T-helper 17 cell (primary cell): Measurements from ENCODE around the gene IFRD2. TPM values are rescaled to one million over a fixed set of nuclear protein-coding genes. Genes with fewer than 3 reads are reported as not detected.
"Not testable (repeated sequence)": the region's sequence is repeated elsewhere in the genome, so short reads cannot be mapped to it uniquely, and the experiment has no call there.

Experiments
- ATAC-seq: fragments of 150-1000 bp; cut with Tn5 transposase; 2 replicates; pipeline ENCODE4 v1.10.0; 2021; ENCODE audit warnings: mild to moderate bottlenecking, moderate library complexity
- DNase-seq, 3 donors: peaks; one replicate each; pipeline versions ENCODE4 v3.0.0 to v3.0.0-alpha.2; 2020 to 2021
- H3K9me3 ChIP-seq: one replicate; pipeline ENCODE4 v1.7.0; 2013; ENCODE audit warnings: low read length, mild to moderate bottlenecking; ENCODE audit not compliant: control insufficient read depth, poor library complexity, severe bottlenecking
- H3K27ac Mint-ChIP-seq: one replicate; pipeline ENCODE4 v1.8.0; 2022; ENCODE audit warnings: mild to moderate bottlenecking, moderate library complexity, mixed read lengths
- H3K27me3 Mint-ChIP-seq: one replicate; pipeline ENCODE4 v1.8.0; 2022; ENCODE audit warnings: mixed read lengths
- H3K36me3 Mint-ChIP-seq: one replicate; pipeline ENCODE4 v1.8.0; 2022; ENCODE audit warnings: low read depth, mixed read lengths
- H3K4me1 Mint-ChIP-seq: one replicate; pipeline ENCODE4 v1.8.0; 2022; ENCODE audit warnings: mild to moderate bottlenecking, mixed read lengths
- H3K4me3 Mint-ChIP-seq: one replicate; pipeline ENCODE4 v1.8.0; 2022; ENCODE audit warnings: mild to moderate bottlenecking, moderate library complexity, mixed read lengths
- total RNA-seq, 4 donors: library from RNA in 2 of 4; stranded (reverse) in 2 of 4; gene quantifications; one replicate each; pipeline ENCODE4 v1.2.3 and lab custom pipeline; 2022 to 2026

The IFRD2 gene
- total RNA-seq, 2 donors from 2014 or later, result 46.7 to 49.2 TPM

- Mint-ChIP-seq H3K36me3 (peaks cover 2% of the 10 kb centered on the region), H3K27ac (peak overlapping the region; percentile 95), H3K27me3 (no peaks in the 10 kb centered on the region), H3K4me3 (peak overlapping the region; percentile 84), H3K4me1 (peaks cover 54% of the 10 kb centered on the region)
- peak; percentile 51 to 69 (median 53) for DNase-seq
- ATAC-seq, result peak; percentile 84
- H3K9me3 ChIP-seq, result no peaks in the 10 kb centered on the region
Measured at GRCh38 chr3:50246517-50246954, 45.7 kb downstream of the IFRD2 start.

GRCh38 chr3:50245831-50246516 is 46.3 kb downstream of the IFRD2 start:
- ATAC-seq (peak; percentile 85), DNase-seq (peak; percentile 92 to 99 (median 98))
- Mint-ChIP-seq H3K4me1 (peaks cover 54% of the 10 kb centered on the region), H3K4me3 (peak overlapping the region; percentile 84), H3K27ac (peak overlapping the region; percentile 95), H3K27me3 (no peaks in the 10 kb centered on the region), H3K36me3 (peaks cover 2% of the 10 kb centered on the region)
- no peaks in the 10 kb centered on the region for H3K9me3 ChIP-seq

- no peaks in the 10 kb centered on the region for H3K9me3 ChIP-seq
- H3K27me3 Mint-ChIP-seq, result no peaks in the 10 kb centered on the region
- H3K27ac Mint-ChIP-seq, result peak overlapping the region; percentile 95
- peak overlapping the region; percentile 84 for H3K4me3 Mint-ChIP-seq
- peaks cover 2% of the 10 kb centered on the region for H3K36me3 Mint-ChIP-seq
- ATAC-seq (no peak), DNase-seq (no peak)
- peaks cover 53% of the 10 kb centered on the region for H3K4me1 Mint-ChIP-seq
Measured at GRCh38 chr3:50245251-50245745, 46.9 kb downstream of the IFRD2 start.

GRCh38 chr3:50244813-50245212 is 47.4 kb downstream of the IFRD2 start:
- H3K9me3 ChIP-seq, H3K36me3 Mint-ChIP-seq, ATAC-seq, H3K27me3 Mint-ChIP-seq, DNase-seq: not testable (repeated sequence)
- Mint-ChIP-seq H3K4me3 (peak overlapping the region; percentile 84), H3K27ac (peak overlapping the region; percentile 95), H3K4me1 (peaks cover 53% of the 10 kb centered on the region)

GRCh38 chr3:50243543-50243895 is 48.7 kb downstream of the IFRD2 start:
- Mint-ChIP-seq H3K36me3 (peaks cover 2% of the 10 kb centered on the region), H3K4me1 (peaks cover 64% of the 10 kb centered on the region), H3K27ac (peak overlapping the region; percentile 95), H3K4me3 (peak overlapping the region; percentile 31), H3K27me3 (no peaks in the 10 kb centered on the region)
- H3K9me3 ChIP-seq, result no peaks in the 10 kb centered on the region
- ATAC-seq, result no peak
- no peak for DNase-seq

- no peaks in the 10 kb centered on the region for H3K27me3 Mint-ChIP-seq
- H3K27ac Mint-ChIP-seq, result peak overlapping the region; percentile 95
- no peaks in the 10 kb centered on the region for H3K36me3 Mint-ChIP-seq
- peaks cover 66% of the 10 kb centered on the region for H3K4me1 Mint-ChIP-seq
- ATAC-seq (no peak), DNase-seq (peak in 1 of 3 donors; percentile 50)
- peak overlapping the region; percentile 85 for H3K4me3 Mint-ChIP-seq
- H3K9me3 ChIP-seq, result no peaks in the 10 kb centered on the region
Measured at GRCh38 chr3:50242851-50243542, 49.2 kb downstream of the IFRD2 start.

- Mint-ChIP-seq H3K36me3 (peaks cover under 1% of the 10 kb centered on the region), H3K27me3 (no peaks in the 10 kb centered on the region), H3K27ac (peak overlapping the region; percentile 95), H3K4me3 (peak overlapping the region; percentile 85), H3K4me1 (peaks cover 65% of the 10 kb centered on the region)
- ATAC-seq (no peak), DNase-seq (no peak)
- no peaks in the 10 kb centered on the region for H3K9me3 ChIP-seq
Measured at GRCh38 chr3:50242381-50242770, 49.9 kb downstream of the IFRD2 start.

GRCh38 chr3:50241713-50242380 is 50.4 kb downstream of the IFRD2 start:
- Mint-ChIP-seq H3K36me3 (peaks cover 6% of the 10 kb centered on the region), H3K27me3 (no peaks in the 10 kb centered on the region), H3K4me1 (peaks cover 63% of the 10 kb centered on the region), H3K27ac (peak overlapping the region; percentile 95), H3K4me3 (peak overlapping the region; percentile 78)
- DNase-seq, result no peak
- no peak for ATAC-seq
- no peaks in the 10 kb centered on the region for H3K9me3 ChIP-seq

GRCh38 chr3:50241163-50241562 is 51.1 kb downstream of the IFRD2 start:
- Mint-ChIP-seq H3K27me3 (no peaks in the 10 kb centered on the region), H3K4me1 (peaks cover 57% of the 10 kb centered on the region), H3K27ac (peak overlapping the region; percentile 95), H3K36me3 (peaks cover 7% of the 10 kb centered on the region), H3K4me3 (peak overlapping the region; percentile 78)
- DNase-seq (no peak), ATAC-seq (no peak)
- H3K9me3 ChIP-seq, result no peaks in the 10 kb centered on the region

- H3K27me3 Mint-ChIP-seq, result no peaks in the 10 kb centered on the region
- peaks cover 53% of the 10 kb centered on the region for H3K4me1 Mint-ChIP-seq
- DNase-seq (no peak), ATAC-seq (no peak)
- peaks cover 7% of the 10 kb centered on the region for H3K36me3 Mint-ChIP-seq
- H3K27ac Mint-ChIP-seq, result peak overlapping the region; percentile 95
- peak overlapping the region; percentile 99 for H3K4me3 Mint-ChIP-seq
- H3K9me3 ChIP-seq, result no peaks in the 10 kb centered on the region
Measured at GRCh38 chr3:50239649-50240048, 52.6 kb downstream of the IFRD2 start.

GRCh38 chr3:50238549-50239026 is 53.6 kb downstream of the IFRD2 start:
- H3K36me3 Mint-ChIP-seq, result peaks cover 7% of the 10 kb centered on the region
- no peak for DNase-seq
- H3K4me1 Mint-ChIP-seq, result peaks cover 46% of the 10 kb centered on the region

GRCh38 chr3:50237754-50238548 is 54.3 kb downstream of the IFRD2 start:
- Mint-ChIP-seq H3K27ac (peak overlapping the region; percentile 95), H3K27me3 (no peaks in the 10 kb centered on the region), H3K4me1 (peaks cover 48% of the 10 kb centered on the region), H3K36me3 (peaks cover 7% of the 10 kb centered on the region), H3K4me3 (peak overlapping the region; percentile 99)
- ATAC-seq, result peak; percentile 54
- H3K9me3 ChIP-seq, result no peaks in the 10 kb centered on the region
- peak; percentile 76 to 80 (median 78) for DNase-seq

More at GRCh38 chr3:50238549-50239026, 53.6 kb downstream of the IFRD2 start:
- Mint-ChIP-seq H3K4me3 (peak overlapping the region; percentile 99), H3K27me3 (no peaks in the 10 kb centered on the region), H3K27ac (peak overlapping the region; percentile 95)
- H3K9me3 ChIP-seq, result no peaks in the 10 kb centered on the region
- no peak for ATAC-seq
